HepG2 (cell line): Measurements from ENCODE around the gene ARSJ.

ENCODE experiments used
- ATF1 ChIP-seq: IDR thresholded peaks from 2 replicates; pipeline ENCODE4 v1.6.1; 2016; ENCODE audit warnings: mild to moderate bottlenecking, control low read depth
- FOXA1 ChIP-seq, 2 experiments: fragments of 450-650 bp in 1 of 2; sonication (generic) in 1 of 2; formaldehyde crosslinking in 1 of 2; IDR thresholded peaks; 2 replicates each; pipeline versions ENCODE4 v1.4.0 to v1.6.1; 2016 to 2020; ENCODE audit warnings: missing genetic modification reagents in 1 of 2
- KMT2B ChIP-seq: IDR thresholded peaks from 2 replicates; pipeline ENCODE4 v1.6.1; 2016; ENCODE audit warnings: missing genetic modification reagents, missing compliant biosample characterization
- NR1H2 ChIP-seq: sonication (generic); formaldehyde crosslinking; IDR thresholded peaks from 2 replicates; pipeline ENCODE4 v1.8.1; 2022; ENCODE audit warnings: low read depth, missing genetic modification reagents, borderline replicate concordance
- TBP ChIP-seq: sonication (generic); formaldehyde crosslinking; IDR thresholded peaks from 2 replicates; pipeline ENCODE4 v1.5.0; 2020; ENCODE audit warnings: missing genetic modification reagents
- ZNF296 ChIP-seq: sonication (generic); formaldehyde crosslinking; conservative IDR thresholded peaks from 2 replicates; pipeline ENCODE4 v1.5.0; 2020; ENCODE audit warnings: mild to moderate bottlenecking, missing genetic modification reagents
- ZSCAN20 ChIP-seq: sonication (generic); formaldehyde crosslinking; IDR thresholded peaks from 2 replicates; pipeline ENCODE4 v1.4.0; 2020; ENCODE audit warnings: missing genetic modification reagents, mild to moderate bottlenecking, borderline replicate concordance
- TF ChIP-seq, protein P1 (sequence below): sonication (generic); formaldehyde crosslinking; IDR thresholded peaks from 2 replicates; pipeline ENCODE4 v1.5.0; 2020; ENCODE audit warnings: mild to moderate bottlenecking, missing genetic modification reagents, moderate library complexity
- TF ChIP-seq, protein P2 (sequence below): sonication (generic); formaldehyde crosslinking; IDR thresholded peaks from 2 replicates; pipeline ENCODE4 v1.4.0; 2020; ENCODE audit warnings: missing genetic modification reagents

DNA sequence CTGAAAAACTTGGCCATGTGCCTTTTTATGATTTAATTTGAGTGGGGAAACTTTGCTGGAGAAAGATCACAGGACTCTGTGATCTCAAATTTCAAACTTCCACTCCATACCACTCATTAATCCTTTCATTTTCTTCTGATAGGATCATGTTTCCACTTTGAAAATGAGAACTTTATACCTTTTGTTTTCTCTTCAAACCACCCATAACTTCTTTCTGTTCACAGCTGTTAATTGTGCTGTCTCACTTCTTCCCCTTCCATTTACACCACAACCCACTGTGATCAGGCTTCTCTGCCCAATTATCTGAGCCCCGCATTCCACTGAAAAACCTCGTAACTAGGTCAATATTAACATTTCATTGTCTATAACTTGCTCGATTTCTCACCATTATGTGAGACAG is 47.0 kb upstream of the ARSJ start:
- TF ChIP-seq KMT2B (CRISPR knock-in tag), result no peak
- no peak for TF ChIP-seq ATF1 (CRISPR knock-in tag)
- TF ChIP-seq, protein P1, sequence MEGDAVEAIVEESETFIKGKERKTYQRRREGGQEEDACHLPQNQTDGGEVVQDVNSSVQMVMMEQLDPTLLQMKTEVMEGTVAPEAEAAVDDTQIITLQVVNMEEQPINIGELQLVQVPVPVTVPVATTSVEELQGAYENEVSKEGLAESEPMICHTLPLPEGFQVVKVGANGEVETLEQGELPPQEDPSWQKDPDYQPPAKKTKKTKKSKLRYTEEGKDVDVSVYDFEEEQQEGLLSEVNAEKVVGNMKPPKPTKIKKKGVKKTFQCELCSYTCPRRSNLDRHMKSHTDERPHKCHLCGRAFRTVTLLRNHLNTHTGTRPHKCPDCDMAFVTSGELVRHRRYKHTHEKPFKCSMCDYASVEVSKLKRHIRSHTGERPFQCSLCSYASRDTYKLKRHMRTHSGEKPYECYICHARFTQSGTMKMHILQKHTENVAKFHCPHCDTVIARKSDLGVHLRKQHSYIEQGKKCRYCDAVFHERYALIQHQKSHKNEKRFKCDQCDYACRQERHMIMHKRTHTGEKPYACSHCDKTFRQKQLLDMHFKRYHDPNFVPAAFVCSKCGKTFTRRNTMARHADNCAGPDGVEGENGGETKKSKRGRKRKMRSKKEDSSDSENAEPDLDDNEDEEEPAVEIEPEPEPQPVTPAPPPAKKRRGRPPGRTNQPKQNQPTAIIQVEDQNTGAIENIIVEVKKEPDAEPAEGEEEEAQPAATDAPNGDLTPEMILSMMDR (CRISPR knock-in tag), result no peak
- TF ChIP-seq, protein P2, sequence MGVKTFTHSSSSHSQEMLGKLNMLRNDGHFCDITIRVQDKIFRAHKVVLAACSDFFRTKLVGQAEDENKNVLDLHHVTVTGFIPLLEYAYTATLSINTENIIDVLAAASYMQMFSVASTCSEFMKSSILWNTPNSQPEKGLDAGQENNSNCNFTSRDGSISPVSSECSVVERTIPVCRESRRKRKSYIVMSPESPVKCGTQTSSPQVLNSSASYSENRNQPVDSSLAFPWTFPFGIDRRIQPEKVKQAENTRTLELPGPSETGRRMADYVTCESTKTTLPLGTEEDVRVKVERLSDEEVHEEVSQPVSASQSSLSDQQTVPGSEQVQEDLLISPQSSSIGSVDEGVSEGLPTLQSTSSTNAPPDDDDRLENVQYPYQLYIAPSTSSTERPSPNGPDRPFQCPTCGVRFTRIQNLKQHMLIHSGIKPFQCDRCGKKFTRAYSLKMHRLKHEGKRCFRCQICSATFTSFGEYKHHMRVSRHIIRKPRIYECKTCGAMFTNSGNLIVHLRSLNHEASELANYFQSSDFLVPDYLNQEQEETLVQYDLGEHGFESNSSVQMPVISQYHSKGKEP (CRISPR knock-in tag), result no peak
- TF ChIP-seq ZSCAN20 (CRISPR knock-in tag), result no peak
- no peak for TF ChIP-seq TBP (CRISPR knock-in tag)
- TF ChIP-seq ZNF296, result no peak
- no peak for TF ChIP-seq FOXA1 (IDR thresholded peaks at IDR 0.05)
- TF ChIP-seq FOXA1 (CRISPR knock-in tag; IDR thresholded peaks at IDR 0.05), result no peak
- TF ChIP-seq NR1H2, result no peak
